Breast epithelium (tissue), 3 donors: ENCODE measurements around the gene OLFML3.

Source experiments
- CTCF ChIP-seq, 3 donors: fragments of 450-650 bp; IDR thresholded peaks; one replicate each; pipeline ENCODE4 v1.5.1; 2016 to 2017; ENCODE audit warnings: antibody characterized with exemption in 3 of 3, mild to moderate bottlenecking in 3 of 3, moderate library complexity in 3 of 3
- POLR2A ChIP-seq: fragments of 450-650 bp; IDR thresholded peaks from one replicate; pipeline ENCODE4 v1.6.1; 2016; ENCODE audit warnings: antibody characterized with exemption, mild to moderate bottlenecking, moderate library complexity

GRCh38 chr1:113935176-113935575, 44.1 kb upstream of the OLFML3 start:
- no peak for TF ChIP-seq CTCF (IDR thresholded peaks at IDR 0.05)
- no peak for TF ChIP-seq POLR2A
